Ishikawa (cell line): ENCODE results near the gene ZBTB7C.

Experiments
- CEBPB ChIP-seq: IDR thresholded peaks from 2 replicates; pipeline ENCODE4 v1.6.1; 2012
- CREB1 ChIP-seq: IDR thresholded peaks from 2 replicates; pipeline ENCODE4 v1.6.1; 2012; ENCODE audit warnings: low read depth
- EGR1 ChIP-seq: IDR thresholded peaks from 2 replicates; pipeline ENCODE4 v1.6.1; 2012
- EP300 ChIP-seq: IDR thresholded peaks from 2 replicates; pipeline ENCODE4 v1.6.1; 2012; ENCODE audit warnings: borderline replicate concordance
- FOXM1 ChIP-seq: IDR thresholded peaks from 2 replicates; pipeline ENCODE4 v1.6.1; 2012; ENCODE audit warnings: low read depth, borderline replicate concordance
- NFIC ChIP-seq: IDR thresholded peaks from 2 replicates; pipeline ENCODE4 v1.6.1; 2012
- RAD21 ChIP-seq: IDR thresholded peaks from 2 replicates; pipeline ENCODE4 v1.6.1; 2012; ENCODE audit warnings: low read depth
- TAF1 ChIP-seq: IDR thresholded peaks from 2 replicates; pipeline ENCODE4 v1.6.1; 2012; ENCODE audit warnings: low read depth, mild to moderate bottlenecking
- TCF12 ChIP-seq: IDR thresholded peaks from 2 replicates; pipeline ENCODE4 v1.6.1; 2012; ENCODE audit warnings: low read depth
- TEAD4 ChIP-seq: IDR thresholded peaks from 2 replicates; pipeline ENCODE4 v1.6.1; 2012
- USF1 ChIP-seq: IDR thresholded peaks from 2 replicates; pipeline ENCODE4 v1.6.1; 2012
- YY1 ChIP-seq: IDR thresholded peaks from 2 replicates; pipeline ENCODE4 v1.6.1; 2012; ENCODE audit warnings: low read depth
- ZBTB7A ChIP-seq: IDR thresholded peaks from 2 replicates; pipeline ENCODE4 v1.6.1; 2012; ENCODE audit warnings: low read depth
- TF ChIP-seq, protein P1 (sequence below): IDR thresholded peaks from 2 replicates; pipeline ENCODE4 v1.6.1; 2012
- TF ChIP-seq, protein P2 (sequence below): IDR thresholded peaks from 2 replicates; pipeline ENCODE4 v1.6.1; 2012; ENCODE audit warnings: low read depth, mild to moderate bottlenecking

The ZBTB7C gene

DNA sequence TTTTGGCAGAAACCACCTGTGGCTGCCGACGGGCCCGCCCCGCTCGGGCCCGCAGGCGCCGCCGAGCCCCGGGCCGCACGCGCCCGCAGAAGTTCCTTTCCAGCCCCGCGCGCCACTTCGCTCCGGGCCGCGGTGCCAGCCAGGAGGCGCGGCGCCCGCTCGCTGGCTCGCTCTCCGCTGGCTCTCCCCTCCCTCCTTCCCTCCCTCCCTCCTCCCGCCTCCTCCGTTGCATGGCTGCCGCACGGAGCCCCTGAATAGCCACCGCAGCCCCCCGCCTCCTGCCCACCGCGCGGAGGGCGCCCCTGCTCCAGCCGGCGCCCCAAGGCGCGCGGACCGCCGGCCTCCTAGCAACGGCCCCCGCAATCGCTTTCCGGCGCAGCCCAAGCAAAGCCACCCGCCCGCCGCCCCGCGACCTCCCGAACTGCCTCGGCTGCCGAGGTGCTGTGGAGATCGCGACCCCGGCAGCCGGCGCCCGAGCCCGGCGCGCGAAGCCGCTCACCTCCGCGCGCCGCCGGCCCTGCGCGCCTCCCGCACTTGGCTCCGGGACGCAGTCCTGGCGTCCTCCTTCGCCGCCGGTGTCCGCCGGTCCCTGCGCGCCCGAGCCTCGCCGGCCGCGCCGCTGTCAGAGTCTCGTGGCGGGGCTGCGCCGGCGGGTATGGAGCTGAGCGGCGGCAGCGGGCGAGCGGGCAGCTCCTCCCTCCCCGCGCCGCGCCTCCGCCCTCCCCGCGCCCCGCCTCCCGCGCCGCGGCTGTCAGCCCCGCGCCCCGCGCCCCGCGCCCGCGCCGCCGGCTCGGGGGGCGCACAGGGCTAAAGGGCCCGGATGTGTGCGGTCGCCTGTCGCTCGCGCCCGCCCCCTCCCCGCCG is at the start of gene ZBTB7C:
Gene ZBTB7C (minus strand): TSS at position 657 of the 864 bp plus-strand sequence.
- TF ChIP-seq ZBTB7A (peak; percentile 69), CREB1 (no peak), TAF1 (no peak), USF1 (no peak), FOXM1 (no peak)
- TF ChIP-seq, protein P1, sequence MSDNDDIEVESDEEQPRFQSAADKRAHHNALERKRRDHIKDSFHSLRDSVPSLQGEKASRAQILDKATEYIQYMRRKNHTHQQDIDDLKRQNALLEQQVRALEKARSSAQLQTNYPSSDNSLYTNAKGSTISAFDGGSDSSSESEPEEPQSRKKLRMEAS = peak; percentile 46; the same call in 1 of the 2 replicates
- TF ChIP-seq, protein P2, sequence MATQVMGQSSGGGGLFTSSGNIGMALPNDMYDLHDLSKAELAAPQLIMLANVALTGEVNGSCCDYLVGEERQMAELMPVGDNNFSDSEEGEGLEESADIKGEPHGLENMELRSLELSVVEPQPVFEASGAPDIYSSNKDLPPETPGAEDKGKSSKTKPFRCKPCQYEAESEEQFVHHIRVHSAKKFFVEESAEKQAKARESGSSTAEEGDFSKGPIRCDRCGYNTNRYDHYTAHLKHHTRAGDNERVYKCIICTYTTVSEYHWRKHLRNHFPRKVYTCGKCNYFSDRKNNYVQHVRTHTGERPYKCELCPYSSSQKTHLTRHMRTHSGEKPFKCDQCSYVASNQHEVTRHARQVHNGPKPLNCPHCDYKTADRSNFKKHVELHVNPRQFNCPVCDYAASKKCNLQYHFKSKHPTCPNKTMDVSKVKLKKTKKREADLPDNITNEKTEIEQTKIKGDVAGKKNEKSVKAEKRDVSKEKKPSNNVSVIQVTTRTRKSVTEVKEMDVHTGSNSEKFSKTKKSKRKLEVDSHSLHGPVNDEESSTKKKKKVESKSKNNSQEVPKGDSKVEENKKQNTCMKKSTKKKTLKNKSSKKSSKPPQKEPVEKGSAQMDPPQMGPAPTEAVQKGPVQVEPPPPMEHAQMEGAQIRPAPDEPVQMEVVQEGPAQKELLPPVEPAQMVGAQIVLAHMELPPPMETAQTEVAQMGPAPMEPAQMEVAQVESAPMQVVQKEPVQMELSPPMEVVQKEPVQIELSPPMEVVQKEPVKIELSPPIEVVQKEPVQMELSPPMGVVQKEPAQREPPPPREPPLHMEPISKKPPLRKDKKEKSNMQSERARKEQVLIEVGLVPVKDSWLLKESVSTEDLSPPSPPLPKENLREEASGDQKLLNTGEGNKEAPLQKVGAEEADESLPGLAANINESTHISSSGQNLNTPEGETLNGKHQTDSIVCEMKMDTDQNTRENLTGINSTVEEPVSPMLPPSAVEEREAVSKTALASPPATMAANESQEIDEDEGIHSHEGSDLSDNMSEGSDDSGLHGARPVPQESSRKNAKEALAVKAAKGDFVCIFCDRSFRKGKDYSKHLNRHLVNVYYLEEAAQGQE = no peak

DNA sequence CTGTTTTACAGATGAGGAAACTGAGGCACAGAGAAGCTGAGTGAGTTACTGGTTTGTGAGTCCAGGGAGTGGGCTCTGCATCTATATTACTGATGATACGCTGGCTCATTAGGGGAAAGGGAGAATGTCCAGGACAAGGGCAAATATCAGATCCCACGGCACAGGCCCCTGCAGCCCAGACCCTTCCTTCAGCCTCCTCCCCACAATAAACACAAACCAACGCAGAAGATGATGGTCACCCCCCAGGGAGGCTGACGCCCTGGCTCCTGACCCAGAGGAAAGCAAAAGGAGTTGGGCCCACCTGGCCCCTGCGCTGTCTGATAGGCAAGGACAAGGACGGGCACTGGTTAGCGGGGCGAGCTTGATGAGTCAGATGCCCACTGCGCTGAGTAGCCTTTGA is 47.7 kb upstream of the ZBTB7C start:
- no peak for TF ChIP-seq ZBTB7A

GRCh38 chr18:48455555-48456478 is 46.6 kb upstream of the ZBTB7C start:
- TF ChIP-seq USF1 (no peak), TAF1 (no peak), EP300 (no peak), YY1 (no peak), ZBTB7A (no peak), NFIC (no peak), FOXM1 (no peak), RAD21 (no peak), TEAD4 (no peak), EGR1 (no peak)
- TF ChIP-seq, protein P2 = no peak
- TF ChIP-seq, protein P1 = no peak

- TF ChIP-seq CEBPB = no peak
- no peak for TF ChIP-seq RAD21
- TF ChIP-seq YY1 = no peak
- TF ChIP-seq TEAD4 = no peak
- no peak for TF ChIP-seq ZBTB7A
- no peak for TF ChIP-seq EGR1
- no peak for TF ChIP-seq TAF1
- TF ChIP-seq EP300 = no peak
- TF ChIP-seq FOXM1 = no peak
- TF ChIP-seq CREB1 = no peak
- TF ChIP-seq, protein P2 = no peak
- no peak for TF ChIP-seq TCF12
- TF ChIP-seq, protein P1 = no peak
Measured at GRCh38 chr18:48454261-48454757, 45.1 kb upstream of the ZBTB7C start.
